ENCODE results near the gene TRAPPC13. TPM values are rescaled to one million over a fixed set of nuclear protein-coding genes. Genes with fewer than 3 reads are reported as not detected.
"Not testable (repeated sequence)": the region's sequence is repeated elsewhere in the genome, so short reads cannot be mapped to it uniquely, and the experiment has no call there.

TRAPPC13 gene
- total and polyA plus RNA-seq, 11 donors, result 9.5 to 24.8 (median 16.5) TPM

DNA sequence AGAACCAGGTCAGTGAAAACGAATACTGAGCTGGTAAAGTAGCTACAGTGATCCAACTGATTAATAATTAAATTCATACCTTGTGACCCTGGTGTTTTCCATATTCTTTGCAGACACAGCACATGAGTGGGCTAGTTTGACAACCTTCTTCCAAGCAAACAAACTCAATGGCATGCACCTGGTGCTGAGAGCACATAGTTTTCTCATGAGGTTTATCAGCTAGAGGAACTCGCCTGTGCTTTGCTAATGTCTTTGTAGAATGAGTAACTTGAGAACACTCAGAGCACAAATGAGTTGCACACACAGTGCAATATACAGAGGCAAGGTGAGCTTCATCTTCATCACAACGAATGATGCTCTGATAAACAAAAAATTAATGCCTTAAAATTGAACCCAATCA lies 13.3 kb upstream of the TRAPPC13 start:
- no peak for TF ChIP-seq CTCF (IDR thresholded peaks at IDR 0.05)
- TF ChIP-seq POLR2A (IDR thresholded peaks at IDR 0.05), result no peak

GRCh38 chr5:65612298-65612907 lies 12.4 kb upstream of the TRAPPC13 start:
- 86 to 91% (median 89%) methylated on average over 4 of the region's 4 CpGs for WGBS, 4 donors
- DNase-seq (no peak), ATAC-seq (no peak)
- TF ChIP-seq POLR2A (IDR thresholded peaks at IDR 0.05) (no peak), CTCF (IDR thresholded peaks at IDR 0.05) (no peak)
- Histone ChIP-seq H3K27me3 (no peaks in the 10 kb centered on the region), H3K9me3 (no peaks in the 10 kb centered on the region), H3K4me1 (peaks cover 0 to 6% (median 0%) of the 10 kb centered on the region in 12 donors), H3K4me3 (no peak overlapping the region), H3K36me3 (peaks cover 0 to 100% (median 92%) of the 10 kb centered on the region in 9 donors), H3K27ac (no peak overlapping the region)
- intact Hi-C loops (cut with DNase I), result no loop called here

More for the DNA sequence above, 13.3 kb upstream of the TRAPPC13 start:
- Histone ChIP-seq H3K27me3 (no peaks in the 10 kb centered on the region), H3K4me3 (no peak overlapping the region), H3K9me3 (no peaks in the 10 kb centered on the region), H3K27ac (no peak overlapping the region), H3K36me3 (peaks cover 0 to 100% (median 96%) of the 10 kb centered on the region in 9 donors), H3K4me1 (peaks cover 0 to 6% (median 0%) of the 10 kb centered on the region in 12 donors)
- intact Hi-C loops (cut with DNase I), result no loop called here
- DNase-seq (no peak), ATAC-seq (no peak)
- WGBS, 4 donors, result 57 to 65% (median 63%) methylated on average over 3 of the region's 3 CpGs

DNA sequence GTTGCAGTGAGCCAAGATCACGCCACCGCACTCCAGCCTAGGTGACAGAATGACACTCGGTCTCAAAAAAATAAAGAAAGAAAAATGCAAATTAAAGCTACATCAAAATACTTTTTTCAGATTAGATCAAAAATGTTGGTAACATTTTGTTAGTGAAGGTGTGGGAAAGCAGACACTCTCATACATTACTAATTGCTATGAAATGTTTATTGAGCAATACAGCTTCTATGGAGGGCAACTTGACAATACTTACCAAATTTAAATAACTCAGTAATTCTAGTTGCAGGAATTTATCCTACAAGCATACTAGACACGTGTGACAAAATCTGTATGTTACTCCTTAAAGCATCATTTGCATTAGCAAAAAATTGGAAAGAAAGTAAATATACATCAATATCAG lies 4.8 kb upstream of the TRAPPC13 start:
- no peak overlapping the region for H3K4me3 ChIP-seq
- H3K27me3 ChIP-seq, result no peaks in the 10 kb centered on the region
- no peaks in the 10 kb centered on the region for H3K9me3 ChIP-seq
- intact Hi-C loops (cut with DNase I), result no loop called here
- no peak for DNase-seq
- ATAC-seq, result no peak
- H3K4me1 ChIP-seq, result peaks cover 0 to 40% (median 19%) of the 10 kb centered on the region in 12 donors
- peaks cover 0 to 34% (median 19%) of the 10 kb centered on the region in 9 donors for H3K36me3 ChIP-seq
- H3K27ac ChIP-seq, result no peak overlapping the region
- 89 to 95% (median 91%) methylated on average over 4 of the region's 4 CpGs for WGBS, 4 donors
- no peak for TF ChIP-seq CTCF (IDR thresholded peaks at IDR 0.05)
- no peak for TF ChIP-seq POLR2A (IDR thresholded peaks at IDR 0.05)

GRCh38 chr5:65621961-65622360 lies 2.9 kb upstream of the TRAPPC13 start:
- ATAC-seq; H3K27ac ChIP-seq; intact Hi-C loops (cut with DNase I); H3K27me3 ChIP-seq; H3K9me3 ChIP-seq; DNase-seq: not testable (repeated sequence)
- H3K36me3 ChIP-seq, result peaks cover 0 to 15% (median 1%) of the 10 kb centered on the region in 9 donors
- H3K4me3 ChIP-seq, result peak overlapping the region in 1 of 12 donors; percentile 76
- WGBS, 4 donors, result 77 to 84% (median 82%) methylated on average over 4 of the region's 4 CpGs
- H3K4me1 ChIP-seq, result peaks cover 0 to 48% (median 29%) of the 10 kb centered on the region in 12 donors
